ENCODE results near the gene ZNF821.

GRCh38 chr16:71920658-71921057 is 36.7 kb upstream of the ZNF821 start:
- TF ChIP-seq, protein P1, sequence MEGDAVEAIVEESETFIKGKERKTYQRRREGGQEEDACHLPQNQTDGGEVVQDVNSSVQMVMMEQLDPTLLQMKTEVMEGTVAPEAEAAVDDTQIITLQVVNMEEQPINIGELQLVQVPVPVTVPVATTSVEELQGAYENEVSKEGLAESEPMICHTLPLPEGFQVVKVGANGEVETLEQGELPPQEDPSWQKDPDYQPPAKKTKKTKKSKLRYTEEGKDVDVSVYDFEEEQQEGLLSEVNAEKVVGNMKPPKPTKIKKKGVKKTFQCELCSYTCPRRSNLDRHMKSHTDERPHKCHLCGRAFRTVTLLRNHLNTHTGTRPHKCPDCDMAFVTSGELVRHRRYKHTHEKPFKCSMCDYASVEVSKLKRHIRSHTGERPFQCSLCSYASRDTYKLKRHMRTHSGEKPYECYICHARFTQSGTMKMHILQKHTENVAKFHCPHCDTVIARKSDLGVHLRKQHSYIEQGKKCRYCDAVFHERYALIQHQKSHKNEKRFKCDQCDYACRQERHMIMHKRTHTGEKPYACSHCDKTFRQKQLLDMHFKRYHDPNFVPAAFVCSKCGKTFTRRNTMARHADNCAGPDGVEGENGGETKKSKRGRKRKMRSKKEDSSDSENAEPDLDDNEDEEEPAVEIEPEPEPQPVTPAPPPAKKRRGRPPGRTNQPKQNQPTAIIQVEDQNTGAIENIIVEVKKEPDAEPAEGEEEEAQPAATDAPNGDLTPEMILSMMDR (IDR thresholded peaks at IDR 0.05): no peak
- no peak for TF ChIP-seq POLR2A (IDR thresholded peaks at IDR 0.05)

All from Peyer's patch (tissue), 4 donors.